Activated T-cell treated with anti-CD3 and anti-CD28 coated beads for 48 hours (primary cell): ENCODE results near the gene RABEPK.
"Not testable (repeated sequence)": the region's sequence is repeated elsewhere in the genome, so short reads cannot be mapped to it uniquely, and the experiment has no call there.

ENCODE experiments used
- DNase-seq: peaks from one replicate; pipeline ENCODE4 v3.0.0-alpha.2; 2020; ENCODE audit warnings: low read depth

RABEPK gene, protein sequence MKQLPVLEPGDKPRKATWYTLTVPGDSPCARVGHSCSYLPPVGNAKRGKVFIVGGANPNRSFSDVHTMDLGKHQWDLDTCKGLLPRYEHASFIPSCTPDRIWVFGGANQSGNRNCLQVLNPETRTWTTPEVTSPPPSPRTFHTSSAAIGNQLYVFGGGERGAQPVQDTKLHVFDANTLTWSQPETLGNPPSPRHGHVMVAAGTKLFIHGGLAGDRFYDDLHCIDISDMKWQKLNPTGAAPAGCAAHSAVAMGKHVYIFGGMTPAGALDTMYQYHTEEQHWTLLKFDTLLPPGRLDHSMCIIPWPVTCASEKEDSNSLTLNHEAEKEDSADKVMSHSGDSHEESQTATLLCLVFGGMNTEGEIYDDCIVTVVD

DNA sequence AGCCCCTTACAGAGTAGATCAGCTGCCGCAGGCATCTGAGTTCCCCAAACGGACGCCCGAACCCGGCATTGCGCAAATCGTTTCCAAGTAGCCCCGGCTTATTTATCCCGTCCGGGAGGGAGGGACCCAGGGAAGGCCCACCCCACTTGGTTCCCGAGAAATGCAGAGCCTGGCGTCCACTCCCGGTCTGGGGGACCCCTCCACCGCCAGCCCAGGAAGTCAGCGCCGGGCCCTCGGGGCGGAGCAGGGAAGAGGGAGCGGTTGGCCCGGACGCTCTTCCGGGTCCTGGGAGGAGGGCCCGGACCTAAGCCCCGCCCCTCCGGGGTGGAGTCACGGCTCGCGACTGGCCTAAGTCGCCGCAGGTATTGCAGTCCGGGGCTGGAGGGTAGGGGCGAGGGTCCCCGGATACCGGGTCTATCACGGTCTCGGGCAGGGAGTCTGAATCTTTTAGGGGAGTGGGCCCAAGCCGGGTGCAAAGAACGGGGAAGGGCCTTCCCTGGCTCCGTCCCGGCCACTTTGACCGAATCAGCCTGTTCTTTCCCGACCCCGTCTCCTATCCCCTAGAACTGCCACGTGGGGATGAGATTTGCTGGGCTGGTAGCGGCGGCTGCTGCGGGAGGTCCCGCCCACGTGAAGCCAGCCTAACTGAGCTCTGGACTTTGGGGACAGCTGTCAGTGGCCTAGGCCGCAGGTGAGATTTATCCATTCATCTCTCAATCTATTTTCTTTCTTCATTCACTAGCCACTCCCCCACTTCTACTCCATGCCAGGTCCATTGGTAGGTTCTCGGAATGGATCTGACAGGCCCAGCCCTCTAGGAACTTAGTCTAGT is at the start of gene RABEPK:
RABEPK (plus strand) TSS at position 327 of the 832 bp plus-strand sequence. CDS start 2,472 bp downstream, outside the sequence.
- peak; percentile 93 for DNase-seq

DNA sequence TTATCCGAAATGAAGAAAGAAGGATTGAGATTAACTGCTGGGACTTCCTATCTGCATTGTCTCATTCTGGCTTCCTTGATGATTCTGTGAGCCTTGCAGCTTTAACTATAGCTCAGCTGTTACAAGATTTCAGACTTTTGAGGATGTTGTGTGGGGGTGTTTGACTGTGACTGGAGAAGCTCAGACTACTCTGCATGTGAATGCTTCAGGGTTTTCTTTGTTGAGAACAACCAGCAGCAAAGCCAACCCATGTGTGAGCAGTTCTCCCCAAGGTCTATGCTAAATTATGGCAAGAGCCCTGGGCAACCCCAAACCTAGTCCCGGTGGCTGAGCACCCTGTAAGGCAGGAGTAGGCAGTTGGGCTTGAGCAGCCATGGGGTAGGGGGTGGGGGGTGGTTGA is 48.6 kb upstream of the RABEPK start:
- no peak for DNase-seq

DNA sequence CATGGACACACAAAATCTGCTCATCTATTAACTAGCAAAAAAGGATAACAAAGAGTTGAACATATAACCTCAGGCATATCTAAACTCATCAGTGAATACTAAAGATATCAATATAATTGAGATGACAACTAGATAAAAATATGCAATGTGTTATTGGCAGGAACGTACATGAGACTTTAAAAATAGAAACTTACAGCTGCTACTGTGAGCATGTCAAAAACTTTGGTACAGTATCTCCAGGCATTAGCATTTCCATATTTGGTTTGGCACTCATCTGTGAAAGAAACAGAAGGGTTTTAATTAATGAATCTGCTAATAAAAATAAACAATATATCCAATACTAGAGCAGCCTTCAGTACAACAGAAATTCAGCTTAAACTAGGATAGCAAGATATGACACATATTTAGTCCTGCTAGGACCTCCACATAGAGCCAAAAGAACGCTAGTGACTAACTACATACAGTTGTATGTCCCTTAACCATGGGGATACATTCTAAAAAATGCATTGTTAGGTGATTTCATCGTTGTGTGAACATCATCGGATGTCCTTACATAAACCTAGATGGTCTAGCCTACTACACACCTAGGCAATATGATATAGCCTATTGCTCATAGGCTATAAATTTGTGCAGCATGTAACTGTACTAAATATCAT is 46.5 kb upstream of the RABEPK start:
- DNase-seq, result no peak

DNA sequence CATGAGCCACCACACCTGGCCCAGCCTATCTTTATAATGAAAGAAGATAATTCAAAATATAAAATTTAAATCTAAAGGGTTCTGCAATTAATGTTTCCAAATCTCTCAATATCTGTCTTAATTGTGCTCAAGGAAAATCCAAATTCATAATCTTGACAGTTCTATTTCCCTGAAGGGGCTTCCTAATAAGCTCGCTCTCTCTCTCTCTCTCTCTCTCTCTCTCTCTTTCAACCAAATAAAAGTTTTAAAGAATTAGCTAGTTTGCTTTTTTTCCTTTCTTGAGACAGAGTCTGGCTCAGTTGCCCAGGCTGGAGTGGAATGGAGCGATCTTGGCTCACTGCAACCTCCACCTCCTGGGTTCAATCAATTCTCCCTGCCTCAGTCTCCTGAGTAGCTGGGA is 43.8 kb upstream of the RABEPK start:
- DNase-seq, result no peak

DNA sequence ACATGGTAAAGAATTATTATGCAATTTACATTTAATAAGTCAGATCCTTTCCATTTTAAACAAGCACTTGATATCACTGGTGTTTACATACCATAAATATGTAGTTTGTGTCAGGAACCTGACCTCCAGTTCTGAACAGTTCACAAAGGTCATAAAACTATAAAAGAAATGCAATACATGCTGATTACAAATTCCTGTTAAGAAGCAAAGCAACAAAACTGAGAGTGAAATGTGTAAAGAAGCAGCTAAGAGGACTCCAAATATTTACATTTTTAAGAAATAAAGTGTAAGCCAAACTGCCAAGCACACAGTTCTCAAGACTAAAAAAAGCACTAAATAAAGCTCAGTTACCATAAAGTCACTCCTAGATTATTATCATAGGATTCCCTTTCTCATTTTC is 39.6 kb upstream of the RABEPK start:
- DNase-seq, result no peak

DNA sequence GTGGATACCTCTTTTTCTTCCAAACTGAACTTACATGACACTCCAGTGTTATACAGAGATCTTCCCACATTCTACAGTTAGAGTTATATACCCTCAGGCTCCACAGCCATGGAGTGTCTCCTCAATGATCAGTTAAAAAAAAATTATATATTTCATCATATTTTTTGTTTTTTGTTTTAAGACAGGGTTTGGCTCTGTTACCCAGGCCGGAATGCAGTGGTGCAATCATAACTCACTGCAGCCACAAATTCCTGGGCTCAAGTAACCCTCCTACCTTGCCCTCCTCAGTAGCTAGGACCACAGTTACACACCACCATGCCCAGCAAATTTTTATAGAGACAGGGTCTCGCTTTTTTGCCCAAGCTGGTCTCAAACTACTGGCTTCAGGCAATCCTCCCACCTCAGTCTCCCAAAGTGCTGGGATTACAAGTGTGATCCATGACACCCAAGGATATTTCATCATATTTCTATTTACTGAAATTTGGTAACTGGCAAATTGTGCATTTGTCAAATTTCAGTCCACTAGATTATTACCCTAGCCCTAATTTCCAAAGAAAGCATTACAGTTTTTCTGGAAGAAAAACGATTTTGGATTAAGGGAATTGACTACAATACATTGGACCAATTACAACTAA is 38.9 kb upstream of the RABEPK start:
- no peak for DNase-seq

DNA sequence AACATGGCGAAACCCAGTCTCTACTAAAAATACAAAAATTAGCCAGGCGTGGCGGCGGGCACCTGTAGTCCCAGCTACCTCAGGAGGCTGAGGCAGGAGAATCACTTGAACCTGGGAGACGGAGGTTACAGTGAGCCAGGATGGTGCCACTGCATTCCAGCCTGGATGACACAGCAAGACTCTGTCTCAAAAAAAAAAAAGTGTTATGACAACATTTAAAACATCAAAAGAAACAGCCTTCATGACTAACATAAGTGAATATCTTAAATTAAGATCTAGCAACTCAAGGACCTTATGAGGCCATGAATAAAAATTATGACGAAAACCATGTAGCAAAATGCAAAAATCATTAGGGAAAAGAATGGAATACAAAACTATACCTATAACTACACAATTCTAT is 37.5 kb upstream of the RABEPK start:
- not testable (repeated sequence) for DNase-seq

DNA sequence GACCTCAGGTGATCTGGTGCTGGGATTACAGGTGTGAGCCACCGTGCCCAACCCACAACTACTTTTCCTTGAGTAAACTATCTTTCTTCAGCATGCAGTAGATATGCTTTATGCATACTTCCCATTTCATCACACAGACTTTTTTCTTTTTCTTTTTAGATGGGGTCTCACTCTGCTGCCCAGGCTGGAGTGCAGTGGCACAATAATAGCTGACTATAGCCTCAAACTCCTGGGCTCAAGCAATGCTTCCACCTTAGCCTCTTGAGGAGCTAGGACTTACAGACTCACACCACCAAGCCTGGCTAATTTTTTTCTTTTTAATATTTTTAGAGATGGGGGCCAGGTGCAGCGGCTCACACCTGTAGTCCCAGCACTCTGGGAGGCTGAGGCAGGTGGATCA is 33.6 kb upstream of the RABEPK start:
- DNase-seq, result no peak

DNA sequence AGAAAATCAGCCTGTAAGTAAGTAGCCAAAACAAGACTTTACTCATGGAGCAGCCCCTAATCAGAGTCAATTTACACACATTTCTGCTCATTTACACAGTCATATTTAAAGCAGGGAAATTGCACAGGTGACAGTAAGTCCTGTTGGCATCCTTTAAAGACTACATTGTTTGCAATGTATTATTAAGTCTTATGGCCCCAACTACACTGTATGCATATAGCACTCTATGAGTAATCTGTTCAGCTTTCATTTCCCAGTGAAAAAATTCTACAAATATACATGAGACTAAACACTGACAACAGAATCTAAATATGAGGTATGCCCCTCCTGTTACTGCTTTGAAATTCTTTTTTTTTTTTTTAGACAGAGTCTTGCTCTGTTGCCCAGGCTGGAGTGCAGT is 30.4 kb upstream of the RABEPK start:
- no peak for DNase-seq

DNA sequence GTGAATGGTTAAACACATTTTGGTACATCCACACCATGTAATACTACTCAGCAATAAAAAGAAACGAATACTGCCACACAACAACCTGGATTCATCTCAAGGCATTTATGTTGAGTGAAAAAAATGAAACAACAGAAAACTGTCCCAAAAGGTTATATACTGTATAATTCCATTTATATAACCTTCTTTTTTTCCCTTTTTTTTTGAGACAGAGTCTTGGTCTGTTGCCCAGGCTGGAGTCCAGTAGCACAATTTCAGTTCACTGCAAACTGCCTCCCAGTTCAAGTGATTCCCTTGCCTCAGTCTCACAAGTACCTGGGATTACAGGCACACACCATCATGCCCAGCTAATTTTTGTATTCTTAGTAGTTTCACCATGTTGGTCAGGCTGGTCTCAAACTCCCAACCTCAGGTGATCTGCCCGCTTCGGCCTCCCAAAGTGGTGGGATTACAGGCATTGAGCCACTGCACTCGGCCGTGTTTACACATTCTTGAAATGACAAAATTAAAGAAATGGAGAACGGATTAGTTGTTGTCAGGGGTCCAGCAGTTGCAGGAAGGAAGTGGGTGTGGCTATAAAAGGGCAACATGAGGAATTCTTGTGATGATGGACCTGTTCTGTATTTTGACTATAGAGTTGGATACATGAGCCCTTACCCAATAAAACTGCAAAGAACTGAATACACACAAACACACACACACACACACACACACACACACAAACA is 28.1 kb upstream of the RABEPK start:
- DNase-seq, result no peak

DNA sequence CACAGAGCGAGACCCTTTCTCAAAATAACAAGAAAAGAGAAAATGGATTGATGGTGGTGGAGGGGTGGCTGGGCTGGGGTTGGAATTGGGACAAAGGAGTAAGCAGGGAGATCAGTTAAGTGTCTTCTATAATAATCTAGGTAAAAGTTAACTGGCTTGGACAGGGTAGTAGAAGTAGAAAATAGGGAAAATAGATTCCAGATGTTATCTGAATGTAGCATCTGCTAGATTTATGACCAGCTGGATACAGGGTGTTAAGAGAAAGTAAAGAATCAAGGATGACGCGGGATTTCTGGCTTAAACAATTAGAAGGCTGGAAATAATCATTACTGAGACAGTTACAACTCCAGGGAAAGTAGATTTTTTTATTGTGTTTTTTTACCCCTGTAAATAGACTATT is 23.7 kb upstream of the RABEPK start:
- no peak for DNase-seq

DNA sequence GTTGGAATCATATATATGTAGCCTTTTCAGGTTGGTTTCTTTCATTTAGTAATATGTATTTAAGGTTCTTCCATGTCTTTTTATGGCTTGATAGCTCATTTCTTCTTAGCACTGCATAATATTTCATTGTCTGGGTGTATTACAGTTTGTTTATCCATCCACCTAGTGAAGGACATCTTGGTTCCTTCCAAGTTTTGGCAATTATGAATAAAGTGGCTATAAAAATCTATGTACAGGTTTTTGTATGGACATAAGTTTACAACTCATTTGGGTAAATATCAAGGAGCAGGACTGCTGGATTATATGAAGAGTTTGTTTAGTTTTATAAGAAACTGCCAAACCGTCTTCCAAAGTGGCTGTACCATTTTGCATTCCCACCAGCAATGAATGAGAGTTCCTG is 22.5 kb upstream of the RABEPK start:
- DNase-seq, result no peak

DNA sequence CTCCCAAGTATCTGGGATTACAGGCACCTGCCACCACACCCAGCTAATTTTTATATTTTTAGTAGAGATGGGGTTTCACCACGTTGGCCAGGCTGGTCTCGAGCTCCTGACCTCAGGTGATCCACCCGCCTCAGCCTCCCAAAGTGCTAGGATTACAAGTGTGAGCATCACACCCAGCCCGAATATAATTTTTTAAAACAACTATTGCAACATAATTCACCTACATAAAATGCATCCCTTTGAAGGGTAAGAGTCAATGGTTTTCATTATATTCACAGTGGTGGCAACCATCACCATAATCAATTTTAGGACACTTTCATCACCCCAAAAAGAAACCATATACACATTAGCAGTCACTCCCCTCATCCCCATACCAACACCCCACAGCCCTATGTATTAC is 20.6 kb upstream of the RABEPK start:
- DNase-seq, result not testable (repeated sequence)

DNA sequence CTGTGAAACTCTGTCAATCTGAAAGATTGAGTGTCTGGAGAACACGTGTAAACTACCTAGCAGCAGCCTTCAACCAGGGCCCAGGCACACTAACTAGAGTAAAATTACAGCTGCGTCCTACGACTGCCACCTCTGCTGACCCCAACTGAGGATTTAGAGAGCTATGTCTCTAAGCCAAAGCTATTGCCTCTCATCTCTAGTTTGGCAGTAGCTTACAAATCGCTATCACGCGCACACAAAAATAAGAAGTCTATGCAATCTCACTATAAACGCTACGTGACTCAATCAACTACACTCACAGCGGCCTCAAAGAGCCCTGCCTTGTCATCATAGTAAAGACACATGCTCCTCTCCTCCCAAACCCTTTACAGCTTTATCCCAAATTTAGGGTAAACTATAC is 19.5 kb upstream of the RABEPK start:
- DNase-seq, result no peak

DNA sequence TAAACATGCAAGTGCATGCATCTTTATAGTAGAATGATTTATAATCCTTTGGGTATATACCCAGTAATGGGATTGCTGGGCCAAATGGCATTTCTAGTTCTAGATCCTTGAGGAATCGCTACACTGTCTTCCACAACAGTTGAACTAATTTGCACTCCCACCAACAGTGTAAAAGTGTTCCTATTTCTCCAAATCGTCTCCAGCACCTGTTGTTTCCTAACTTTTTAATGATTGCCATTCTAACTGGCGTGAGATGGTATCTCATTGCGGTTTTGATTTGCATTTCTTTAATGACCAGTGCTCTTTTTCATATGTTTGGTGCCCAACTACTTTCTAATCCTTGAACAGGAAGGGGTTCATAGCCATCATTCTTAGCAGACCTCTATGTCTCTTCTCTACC is 18.6 kb upstream of the RABEPK start:
- not testable (repeated sequence) for DNase-seq

DNA sequence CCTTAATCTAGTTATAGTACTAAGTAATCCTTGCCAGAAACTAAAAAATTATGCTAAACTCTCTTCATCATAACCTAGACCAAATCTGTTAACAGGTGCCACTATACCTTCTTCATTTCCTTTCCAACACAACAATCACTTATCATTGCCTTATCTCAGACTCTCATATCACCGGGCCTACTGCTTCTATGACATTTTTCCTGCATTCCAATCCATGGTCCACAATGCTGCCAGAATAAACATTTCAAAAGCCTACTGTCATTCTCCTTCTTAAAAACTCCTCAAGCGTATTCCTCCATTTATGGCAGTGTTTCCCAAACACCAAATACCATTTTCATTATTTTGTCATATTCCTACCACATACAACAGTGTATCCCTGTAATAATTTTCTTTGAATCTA is 17.3 kb upstream of the RABEPK start:
- no peak for DNase-seq

DNA sequence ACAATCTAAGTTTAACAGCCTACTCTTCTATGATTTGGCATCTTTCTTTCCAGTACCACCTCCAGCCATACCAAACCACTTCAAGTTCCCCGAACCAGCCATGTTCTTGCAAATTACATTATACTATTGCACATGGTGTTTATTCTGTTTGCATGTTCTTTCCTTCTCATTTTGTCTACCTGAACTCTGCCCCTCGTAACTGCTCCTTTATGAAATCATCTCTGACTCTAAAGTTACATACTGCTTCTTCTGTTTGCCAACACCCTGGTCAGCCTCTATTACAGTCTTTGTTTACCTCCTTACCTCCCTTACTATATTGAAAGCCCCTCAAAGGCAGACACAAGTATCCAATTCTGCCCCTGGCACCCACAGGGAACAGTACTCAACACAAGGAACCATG is 16.8 kb upstream of the RABEPK start:
- no peak for DNase-seq

DNA sequence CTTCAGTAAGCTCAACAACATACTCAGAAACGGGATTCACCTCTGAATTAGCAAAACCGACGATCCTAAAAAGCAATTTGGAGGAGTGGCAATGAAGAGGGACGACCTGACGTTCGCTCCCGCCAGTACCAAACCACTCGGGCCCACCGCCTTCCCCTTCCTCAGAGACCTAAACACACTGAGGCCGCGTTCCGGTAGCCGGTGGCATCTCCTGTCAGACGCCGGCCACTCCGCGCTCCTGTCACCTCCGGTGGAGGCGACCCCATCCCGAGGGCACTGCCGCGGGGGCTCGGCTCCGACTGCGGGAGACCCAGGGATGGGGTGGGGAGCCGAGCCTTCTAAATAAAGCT is 11.4 kb upstream of the RABEPK start:
- DNase-seq, result no peak

DNA sequence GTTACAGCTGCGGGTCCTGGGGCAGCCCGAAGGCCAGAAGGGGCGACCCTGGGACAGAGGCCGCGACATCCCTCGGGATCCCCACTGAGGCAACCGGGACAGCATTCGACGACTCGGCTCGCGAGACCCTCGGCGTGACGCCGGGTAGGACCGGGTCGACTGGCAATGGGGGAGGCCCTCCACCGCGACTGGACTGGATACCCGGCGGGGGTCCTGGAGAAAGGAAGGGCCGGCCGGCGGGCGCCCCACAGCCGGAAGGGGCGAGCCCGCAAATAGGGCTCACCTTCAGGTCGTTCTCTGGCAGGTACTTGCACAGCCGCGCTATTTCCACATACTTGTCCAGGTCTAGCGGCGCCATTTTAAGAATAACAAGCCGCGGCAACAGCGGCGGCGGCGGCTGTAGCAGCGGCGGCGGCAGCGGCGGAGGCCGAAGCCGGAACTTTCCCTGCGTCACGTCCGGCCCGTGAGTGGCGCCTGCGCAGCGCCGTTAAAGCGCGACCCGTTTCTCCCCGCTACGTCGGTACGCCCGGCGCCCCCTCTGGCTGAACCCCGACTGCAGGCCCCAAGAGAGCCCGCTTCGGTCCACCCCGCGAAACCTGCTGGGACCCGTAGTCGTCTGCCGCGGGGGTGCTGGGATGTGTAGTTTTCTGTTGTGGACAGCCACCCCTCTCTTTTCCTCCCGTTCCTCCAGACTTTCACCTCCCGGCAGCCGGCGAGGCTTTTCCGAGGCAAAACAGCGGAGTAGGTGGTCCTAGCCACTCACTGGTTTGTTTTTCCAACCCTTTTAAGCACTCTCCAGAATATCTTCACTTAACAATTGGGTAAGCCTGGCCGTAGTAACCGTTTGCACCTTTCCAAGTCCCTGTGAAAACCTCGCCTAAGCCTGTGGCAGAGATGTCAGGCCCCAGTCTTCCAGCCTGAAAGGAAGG is 10.7 kb upstream of the RABEPK start, which contains the start of gene PPP6C:
PPP6C (minus strand) TSS at position 443 of the 929 bp plus-strand sequence; CDS start at position 358, 85 bp downstream.
- DNase-seq, result peak; percentile 97

DNA sequence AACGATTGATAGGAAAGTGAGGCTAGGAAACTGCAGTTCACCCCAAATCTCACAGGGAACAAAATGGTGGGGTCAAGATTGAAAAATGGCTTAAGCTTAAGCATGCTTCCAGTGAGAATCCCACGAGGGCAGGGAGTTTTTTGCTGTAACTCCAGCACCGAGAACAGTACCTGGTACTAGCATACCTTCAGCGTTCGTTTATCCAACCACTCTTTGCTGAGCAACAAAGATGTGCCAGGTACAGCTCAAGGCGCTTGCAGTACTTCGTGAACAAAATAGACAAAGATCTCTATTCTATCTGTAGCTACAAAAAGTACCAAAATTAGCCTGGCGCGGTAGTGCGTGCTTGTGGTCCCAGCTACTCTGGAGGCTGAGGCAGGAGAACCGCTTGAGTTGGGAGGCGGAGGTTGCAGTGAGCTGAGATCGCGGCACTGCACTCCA is 10.0 kb upstream of the RABEPK start:
- DNase-seq, result no peak
